Effector CD4-positive, alpha-beta T cell (primary cell): ENCODE data around the gene ACSM3.

Experiments
- DNase-seq: peaks from one replicate; pipeline ENCODE4 v3.0.0-alpha.2; 2020

Gene ACSM3

GRCh38 chr16:20806168-20807050 is 42.6 kb downstream of the ACSM3 start, which contains the start of the genes ERI2 and REXO5:
ERI2 (minus strand) TSS chr16:20806472; CDS start chr16:20806430, 42 bp downstream.
REXO5 (plus strand) TSS chr16:20806527; CDS start chr16:20806954, 427 bp downstream.
- peak; percentile 55 for DNase-seq

- DNase-seq = no peak
Observed at GRCh38 chr16:20807862-20808261, 44.0 kb downstream of the ACSM3 start.

GRCh38 chr16:20811889-20812439 is 48.1 kb downstream of the ACSM3 start:
- no peak for DNase-seq

GRCh38 chr16:20812510-20812909 is 48.7 kb downstream of the ACSM3 start:
- no peak for DNase-seq

- no peak for DNase-seq
Observed at GRCh38 chr16:20814784-20815183, 51.0 kb downstream of the ACSM3 start.

GRCh38 chr16:20818929-20819585 is 55.2 kb downstream of the ACSM3 start:
- no peak for DNase-seq

- DNase-seq = no peak
Observed at GRCh38 chr16:20821682-20822081, 57.9 kb downstream of the ACSM3 start.

GRCh38 chr16:20822521-20823325 is 58.9 kb downstream of the ACSM3 start:
- DNase-seq = no peak

GRCh38 chr16:20826039-20826566 is 62.3 kb downstream of the ACSM3 start:
- DNase-seq = no peak

- DNase-seq = no peak
Observed at GRCh38 chr16:20829536-20829935, 65.7 kb downstream of the ACSM3 start.

- no peak for DNase-seq
Observed at GRCh38 chr16:20830372-20830771, 66.6 kb downstream of the ACSM3 start.

- DNase-seq = no peak
Observed at GRCh38 chr16:20833086-20833485, 69.3 kb downstream of the ACSM3 start.

GRCh38 chr16:20838240-20838639 is 74.4 kb downstream of the ACSM3 start:
- no peak for DNase-seq

- DNase-seq = no peak
Observed at GRCh38 chr16:20839504-20839903, 75.7 kb downstream of the ACSM3 start.

- DNase-seq = no peak
Observed at GRCh38 chr16:20844054-20844453, 80.2 kb downstream of the ACSM3 start.

GRCh38 chr16:20844588-20844987 is 80.8 kb downstream of the ACSM3 start:
- no peak for DNase-seq

GRCh38 chr16:20846030-20846429 is 82.2 kb downstream of the ACSM3 start:
- DNase-seq = no peak

- DNase-seq = no peak
Observed at GRCh38 chr16:20846551-20846950, 82.7 kb downstream of the ACSM3 start.
